T47D (cell line): ENCODE results near the gene GOLGB1.

ENCODE experiments used
- DNase-seq, 2 experiments: peaks; one replicate each; pipeline versions ENCODE4 v3.0.0 to v3.0.0-alpha.2; 2011 to 2012; ENCODE audit warnings: low read depth in 1 of 2, low spot score in 1 of 2
- JUND ChIP-seq: IDR thresholded peaks from 2 replicates; pipeline ENCODE4 v1.6.1; 2012; ENCODE audit warnings: low read depth
- in situ Hi-C: cut with HindIII; loops from 2 replicates; pipeline ENCODE4 v1.10.0; 2016; ENCODE audit warnings: low sequenced_read_pairs, low pct_unique_long_range_greater_than_20kb

Gene GOLGB1

GRCh38 chr3:121637922-121638321, 111.6 kb downstream of the GOLGB1 start:
- TF ChIP-seq JUND = no peak
- no peak for DNase-seq
- in situ Hi-C loops = no loop called here

- in situ Hi-C loops = no loop called here
- DNase-seq = no peak
- no peak for TF ChIP-seq JUND
Measured at GRCh38 chr3:121630355-121630754, 119.2 kb downstream of the GOLGB1 start.

GRCh38 chr3:121629601-121630000, 119.9 kb downstream of the GOLGB1 start:
- in situ Hi-C loops = no loop called here
- TF ChIP-seq JUND = no peak
- DNase-seq = no peak

- DNase-seq = no peak
- in situ Hi-C loops = no loop called here
- no peak for TF ChIP-seq JUND
Measured at GRCh38 chr3:121627622-121628021, 121.9 kb downstream of the GOLGB1 start.

- in situ Hi-C loops = no loop called here
- TF ChIP-seq JUND = no peak
- DNase-seq = no peak
Measured at GRCh38 chr3:121627211-121627610, 122.3 kb downstream of the GOLGB1 start.

- in situ Hi-C loops = no loop called here
- no peak for TF ChIP-seq JUND
- DNase-seq = no peak
Measured at GRCh38 chr3:121626495-121626894, 123.0 kb downstream of the GOLGB1 start.

- DNase-seq = no peak
- in situ Hi-C loops = no loop called here
Measured at GRCh38 chr3:121624147-121624899, 125.2 kb downstream of the GOLGB1 start.

GRCh38 chr3:121621491-121621890, 128.1 kb downstream of the GOLGB1 start:
- no peak for TF ChIP-seq JUND
- in situ Hi-C loops = no loop called here
- DNase-seq = no peak

More at GRCh38 chr3:121624147-121624899, 125.2 kb downstream of the GOLGB1 start:
- TF ChIP-seq JUND = no peak

- DNase-seq = no peak
- TF ChIP-seq JUND = no peak
- in situ Hi-C loops = no loop called here
Measured at GRCh38 chr3:121619691-121620090, 129.8 kb downstream of the GOLGB1 start.
